Measurements from ENCODE around the gene CCDC85B. TPM values are rescaled to one million over a fixed set of nuclear protein-coding genes. Genes with fewer than 3 reads are reported as not detected.
A peak's percentile ranks its signal among the peaks of the same experiment; 100 is the strongest.

CCDC85B gene
- total RNA-seq, 3 donors from 2014 or later (not counting 1 experiment from before 2014, with no cell fraction given): 22.6 to 36.1 (median 24.1) TPM

- Histone ChIP-seq H3K27ac (ENCODE audit: low read length) (peak overlapping the region; percentile 76), H3K36me3 (ENCODE audit: control insufficient read depth, insufficient read depth, low read length) (peaks cover 5% of the 10 kb centered on the region), H3K27me3 (ENCODE audit: control insufficient read depth, insufficient read depth, low read length) (no peaks in the 10 kb centered on the region), H3K4me1 (ENCODE audit: control insufficient read depth, insufficient read depth, low read length) (peaks cover 39% of the 10 kb centered on the region), H3K4me3 (ENCODE audit: low read length) (no peak overlapping the region), H3K9me3 (ENCODE audit: control insufficient read depth, insufficient read depth, low read length) (no peaks in the 10 kb centered on the region)
- Mint-ChIP-seq H3K9me3 (no peaks in the 10 kb centered on the region), H3K36me3 (no peaks in the 10 kb centered on the region), H3K27ac (peak overlapping the region; percentile 92 to 97), H3K4me1 (peaks cover 24 to 38% of the 10 kb centered on the region in 2 donors), H3K27me3 (ENCODE audit: low read depth in 2 of 2) (no peaks in the 10 kb centered on the region), H3K4me3 (peak overlapping the region; percentile 65)
- intact Hi-C loops (cut with micrococcal nuclease): loop anchor here (1.0 kb wide), 1 partner anchor 9 kb away; the partner anchor contains the start of genes C11orf68 and DRAP1
- peak in 1 of 2 donors; percentile 37 for DNase-seq
- TF ChIP-seq CTCF (IDR thresholded peaks at IDR 0.05): no peak
- WGBS (ENCODE audit: insufficient coverage): 39% methylated on average over 6 of the region's 6 CpGs
- ATAC-seq: no peak
Observed at GRCh38 chr11:65928667-65929066, 38.2 kb downstream of the CCDC85B start.

- H3K27me3 Mint-ChIP-seq (ENCODE audit: low read depth in 2 of 2): no peaks in the 10 kb centered on the region
- no peaks in the 10 kb centered on the region for H3K9me3 Mint-ChIP-seq
- Histone ChIP-seq H3K27ac (ENCODE audit: low read length) (no peak overlapping the region), H3K9me3 (ENCODE audit: control insufficient read depth, insufficient read depth, low read length) (no peaks in the 10 kb centered on the region), H3K4me1 (ENCODE audit: control insufficient read depth, insufficient read depth, low read length) (peaks cover 36% of the 10 kb centered on the region), H3K27me3 (ENCODE audit: control insufficient read depth, insufficient read depth, low read length) (no peaks in the 10 kb centered on the region), H3K36me3 (ENCODE audit: control insufficient read depth, insufficient read depth, low read length) (no peaks in the 10 kb centered on the region), H3K4me3 (ENCODE audit: low read length) (no peak overlapping the region)
- H3K27ac Mint-ChIP-seq: peak overlapping the region; percentile 21 to 35
- no peak for TF ChIP-seq CTCF (IDR thresholded peaks at IDR 0.05)
- DNase-seq (peak in 1 of 2 donors; percentile 33), ATAC-seq (no peak)
- intact Hi-C loops (cut with micrococcal nuclease): no loop called here
- H3K4me1 Mint-ChIP-seq: peaks cover 22 to 36% of the 10 kb centered on the region in 2 donors
- no peak overlapping the region for H3K4me3 Mint-ChIP-seq
- WGBS (ENCODE audit: insufficient coverage): 74% methylated on average over 13 of the region's 13 CpGs
- H3K36me3 Mint-ChIP-seq: no peaks in the 10 kb centered on the region
Observed at GRCh38 chr11:65931773-65932557, 41.5 kb downstream of the CCDC85B start.

- peak overlapping the region in 1 of 2 donors; percentile 29 for H3K27ac Mint-ChIP-seq
- Histone ChIP-seq H3K4me3 (ENCODE audit: low read length) (no peak overlapping the region), H3K36me3 (ENCODE audit: control insufficient read depth, insufficient read depth, low read length) (no peaks in the 10 kb centered on the region), H3K9me3 (ENCODE audit: control insufficient read depth, insufficient read depth, low read length) (no peaks in the 10 kb centered on the region), H3K4me1 (ENCODE audit: control insufficient read depth, insufficient read depth, low read length) (peaks cover 30% of the 10 kb centered on the region), H3K27me3 (ENCODE audit: control insufficient read depth, insufficient read depth, low read length) (no peaks in the 10 kb centered on the region), H3K27ac (ENCODE audit: low read length) (no peak overlapping the region)
- 74% methylated on average over 9 of the region's 9 CpGs for WGBS (ENCODE audit: insufficient coverage)
- no peaks in the 10 kb centered on the region for H3K9me3 Mint-ChIP-seq
- H3K36me3 Mint-ChIP-seq: no peaks in the 10 kb centered on the region
- TF ChIP-seq CTCF (IDR thresholded peaks at IDR 0.05): no peak
- intact Hi-C loops (cut with micrococcal nuclease): no loop called here
- peak in 1 of 2 donors; percentile 34 for DNase-seq
- no peak for ATAC-seq
- H3K4me3 Mint-ChIP-seq: no peak overlapping the region
- peaks cover 16 to 31% of the 10 kb centered on the region in 2 donors for H3K4me1 Mint-ChIP-seq
- H3K27me3 Mint-ChIP-seq (ENCODE audit: low read depth in 2 of 2): no peaks in the 10 kb centered on the region
Observed at GRCh38 chr11:65932558-65932919, 42.1 kb downstream of the CCDC85B start.

Measured in natural killer cell (primary cell).